ENCODE measurements around the gene CHCHD10.

DNA sequence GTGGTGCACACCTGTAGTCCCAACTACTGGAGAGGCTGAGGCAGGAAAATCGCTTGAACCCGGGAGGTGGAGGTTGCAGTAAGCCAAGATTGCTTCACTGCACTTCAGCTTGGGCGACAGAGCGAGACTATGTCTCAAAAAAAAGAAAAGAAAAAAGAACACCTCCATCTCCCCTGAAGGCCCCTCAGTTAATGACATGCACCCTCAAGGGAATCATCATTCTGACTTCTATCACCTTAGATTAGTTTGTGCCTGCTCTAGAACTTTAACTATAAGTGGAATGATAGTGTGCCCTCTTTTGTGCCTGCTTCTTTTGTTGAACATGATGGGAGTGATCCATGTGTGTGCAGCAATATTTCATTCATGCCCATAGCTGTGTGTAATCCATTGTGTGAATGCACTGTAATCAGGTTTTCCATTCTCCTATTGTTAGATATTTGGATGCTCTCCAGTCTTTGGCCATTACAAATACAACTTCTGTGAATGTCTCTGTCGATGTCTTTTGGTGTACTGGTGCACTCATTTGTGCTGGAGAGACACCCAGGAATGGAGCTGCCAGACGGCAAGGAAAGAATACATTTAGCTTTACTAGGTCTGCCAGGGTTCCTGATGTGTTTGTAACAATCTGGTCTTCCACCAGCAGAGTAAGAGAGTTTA is 12.7 kb downstream of the CHCHD10 start:
- TF ChIP-seq EZH2 (IDR thresholded peaks at IDR 0.05) (no peak), POLR2AphosphoS5 (IDR thresholded peaks at IDR 0.05; ENCODE audit: borderline replicate concordance, low read depth, low read length) (no peak)
